ENCODE results near the gene RAD51B.

Gene RAD51B

GRCh38 chr14:68541178-68541896, 721.8 kb downstream of the RAD51B start:
- Histone ChIP-seq H3K9ac (ENCODE audit: low read depth, low read length) (no peak overlapping the region), H3K27me3 (ENCODE audit: insufficient read depth, low read length) (no peaks in the 10 kb centered on the region), H3K4me3 (ENCODE audit: low read length) (no peak overlapping the region), H3K27ac (ENCODE audit: low read depth, low read length) (no peak overlapping the region), H3K4me1 (ENCODE audit: insufficient read depth, low read length) (peaks cover 10% of the 10 kb centered on the region; the same call in 1 of the 2 replicates), H3K36me3 (ENCODE audit: insufficient read depth, low read length) (no peaks in the 10 kb centered on the region), H3K9me3 (ENCODE audit: insufficient read depth, low read depth, low read length) (no peaks in the 10 kb centered on the region)
- 86% methylated on average over 4 of the region's 4 CpGs for WGBS

GRCh38 chr14:68542346-68542745, 722.8 kb downstream of the RAD51B start:
- no peaks in the 10 kb centered on the region for H3K9me3 ChIP-seq (ENCODE audit: insufficient read depth, low read depth, low read length)
- no peak overlapping the region for H3K9ac ChIP-seq (ENCODE audit: low read depth, low read length)
- H3K4me3 ChIP-seq (ENCODE audit: low read length): no peak overlapping the region
- H3K36me3 ChIP-seq (ENCODE audit: insufficient read depth, low read length): no peaks in the 10 kb centered on the region
- no peaks in the 10 kb centered on the region for H3K27me3 ChIP-seq (ENCODE audit: insufficient read depth, low read length)
- H3K27ac ChIP-seq (ENCODE audit: low read depth, low read length): no peak overlapping the region
- 100% methylated on average over 2 of the region's 2 CpGs for WGBS
- peaks cover 11% of the 10 kb centered on the region; the same call in 1 of the 2 replicates for H3K4me1 ChIP-seq (ENCODE audit: insufficient read depth, low read length)

- WGBS: 98% methylated on average over 3 of the region's 3 CpGs
- Histone ChIP-seq H3K9ac (ENCODE audit: low read depth, low read length) (no peak overlapping the region), H3K4me1 (ENCODE audit: insufficient read depth, low read length) (peaks cover 22% of the 10 kb centered on the region), H3K4me3 (ENCODE audit: low read length) (no peak overlapping the region), H3K27ac (ENCODE audit: low read depth, low read length) (no peak overlapping the region), H3K27me3 (ENCODE audit: insufficient read depth, low read length) (no peaks in the 10 kb centered on the region), H3K9me3 (ENCODE audit: insufficient read depth, low read depth, low read length) (no peaks in the 10 kb centered on the region), H3K36me3 (ENCODE audit: insufficient read depth, low read length) (no peaks in the 10 kb centered on the region)
These were observed 723.9 kb downstream of the RAD51B start for GRCh38 chr14:68543516-68543915.

- 91% methylated on average over 5 of the region's 5 CpGs for WGBS
- no peak overlapping the region for H3K27ac ChIP-seq (ENCODE audit: low read depth, low read length)
- no peaks in the 10 kb centered on the region for H3K9me3 ChIP-seq (ENCODE audit: insufficient read depth, low read depth, low read length)
- H3K36me3 ChIP-seq (ENCODE audit: insufficient read depth, low read length): no peaks in the 10 kb centered on the region
- peaks cover 23% of the 10 kb centered on the region for H3K4me1 ChIP-seq (ENCODE audit: insufficient read depth, low read length)
- no peak overlapping the region for H3K4me3 ChIP-seq (ENCODE audit: low read length)
- H3K9ac ChIP-seq (ENCODE audit: low read depth, low read length): no peak overlapping the region
- H3K27me3 ChIP-seq (ENCODE audit: insufficient read depth, low read length): no peaks in the 10 kb centered on the region
These were observed 724.7 kb downstream of the RAD51B start for GRCh38 chr14:68544081-68544892.

GRCh38 chr14:68546839-68547238, 727.3 kb downstream of the RAD51B start:
- H3K4me1 ChIP-seq (ENCODE audit: insufficient read depth, low read length): peaks cover 34% of the 10 kb centered on the region
- H3K9ac ChIP-seq (ENCODE audit: low read depth, low read length): no peak overlapping the region
- no peak overlapping the region for H3K27ac ChIP-seq (ENCODE audit: low read depth, low read length)
- no peak overlapping the region for H3K4me3 ChIP-seq (ENCODE audit: low read length)
- no peaks in the 10 kb centered on the region for H3K27me3 ChIP-seq (ENCODE audit: insufficient read depth, low read length)
- no peaks in the 10 kb centered on the region for H3K9me3 ChIP-seq (ENCODE audit: insufficient read depth, low read depth, low read length)
- no peaks in the 10 kb centered on the region for H3K36me3 ChIP-seq (ENCODE audit: insufficient read depth, low read length)
- 97% methylated on average over 5 of the region's 5 CpGs for WGBS

- Histone ChIP-seq H3K9ac (ENCODE audit: low read depth, low read length) (no peak overlapping the region), H3K36me3 (ENCODE audit: insufficient read depth, low read length) (no peaks in the 10 kb centered on the region), H3K4me3 (ENCODE audit: low read length) (no peak overlapping the region), H3K27ac (ENCODE audit: low read depth, low read length) (peak overlapping the region; percentile 21; the same call in 1 of the 2 replicates), H3K27me3 (ENCODE audit: insufficient read depth, low read length) (no peaks in the 10 kb centered on the region), H3K4me1 (ENCODE audit: insufficient read depth, low read length) (peaks cover 34% of the 10 kb centered on the region), H3K9me3 (ENCODE audit: insufficient read depth, low read depth, low read length) (no peaks in the 10 kb centered on the region)
- WGBS: 75% methylated on average over 12 of the region's 12 CpGs
These were observed 728.0 kb downstream of the RAD51B start for GRCh38 chr14:68547305-68548193.

GRCh38 chr14:68548194-68549076, 728.9 kb downstream of the RAD51B start:
- no peak overlapping the region for H3K4me3 ChIP-seq (ENCODE audit: low read length)
- 31% methylated on average over 14 of the region's 14 CpGs for WGBS
- H3K27me3 ChIP-seq (ENCODE audit: insufficient read depth, low read length): no peaks in the 10 kb centered on the region
- no peaks in the 10 kb centered on the region for H3K36me3 ChIP-seq (ENCODE audit: insufficient read depth, low read length)
- H3K9me3 ChIP-seq (ENCODE audit: insufficient read depth, low read depth, low read length): no peaks in the 10 kb centered on the region
- no peak overlapping the region for H3K9ac ChIP-seq (ENCODE audit: low read depth, low read length)
- H3K4me1 ChIP-seq (ENCODE audit: insufficient read depth, low read length): peaks cover 34% of the 10 kb centered on the region
- peak overlapping the region; percentile 71; the same call in 1 of the 2 replicates for H3K27ac ChIP-seq (ENCODE audit: low read depth, low read length)

GRCh38 chr14:68550338-68550715, 730.7 kb downstream of the RAD51B start:
- Histone ChIP-seq H3K9me3 (ENCODE audit: insufficient read depth, low read depth, low read length) (no peaks in the 10 kb centered on the region), H3K4me3 (ENCODE audit: low read length) (no peak overlapping the region), H3K27ac (ENCODE audit: low read depth, low read length) (no peak overlapping the region), H3K9ac (ENCODE audit: low read depth, low read length) (no peak overlapping the region), H3K36me3 (ENCODE audit: insufficient read depth, low read length) (no peaks in the 10 kb centered on the region), H3K27me3 (ENCODE audit: insufficient read depth, low read length) (no peaks in the 10 kb centered on the region), H3K4me1 (ENCODE audit: insufficient read depth, low read length) (peaks cover 43% of the 10 kb centered on the region)
- 81% methylated on average over 4 of the region's 4 CpGs for WGBS

- H3K4me1 ChIP-seq (ENCODE audit: insufficient read depth, low read length): peaks cover 43% of the 10 kb centered on the region
- H3K27me3 ChIP-seq (ENCODE audit: insufficient read depth, low read length): no peaks in the 10 kb centered on the region
- no peak overlapping the region for H3K9ac ChIP-seq (ENCODE audit: low read depth, low read length)
- H3K27ac ChIP-seq (ENCODE audit: low read depth, low read length): no peak overlapping the region
- H3K36me3 ChIP-seq (ENCODE audit: insufficient read depth, low read length): no peaks in the 10 kb centered on the region
- 84% methylated on average over 7 of the region's 7 CpGs for WGBS
- no peaks in the 10 kb centered on the region for H3K9me3 ChIP-seq (ENCODE audit: insufficient read depth, low read depth, low read length)
- no peak overlapping the region for H3K4me3 ChIP-seq (ENCODE audit: low read length)
These were observed 731.6 kb downstream of the RAD51B start for GRCh38 chr14:68551045-68551683.

- Histone ChIP-seq H3K36me3 (ENCODE audit: insufficient read depth, low read length) (no peaks in the 10 kb centered on the region), H3K4me3 (ENCODE audit: low read length) (no peak overlapping the region), H3K27ac (ENCODE audit: low read depth, low read length) (no peak overlapping the region), H3K27me3 (ENCODE audit: insufficient read depth, low read length) (no peaks in the 10 kb centered on the region), H3K4me1 (ENCODE audit: insufficient read depth, low read length) (peaks cover 43% of the 10 kb centered on the region), H3K9ac (ENCODE audit: low read depth, low read length) (no peak overlapping the region), H3K9me3 (ENCODE audit: insufficient read depth, low read depth, low read length) (no peaks in the 10 kb centered on the region)
- WGBS: 96% methylated on average over 7 of the region's 7 CpGs
These were observed 732.5 kb downstream of the RAD51B start for GRCh38 chr14:68552075-68552474.

Data from HUES64 (cell line).